IPS DF 4.7 (cell line): ENCODE data around the gene ZNF81.
"Not testable (repeated sequence)": the region's sequence is repeated elsewhere in the genome, so short reads cannot be mapped to it uniquely, and the experiment has no call there.

Experiments used
- DNase-seq: peaks from one replicate; pipeline ENCODE4 v3.0.0-alpha.2; 2013; ENCODE audit warnings: low spot score; ENCODE audit errors: extremely low read depth

ZNF81 gene

DNA sequence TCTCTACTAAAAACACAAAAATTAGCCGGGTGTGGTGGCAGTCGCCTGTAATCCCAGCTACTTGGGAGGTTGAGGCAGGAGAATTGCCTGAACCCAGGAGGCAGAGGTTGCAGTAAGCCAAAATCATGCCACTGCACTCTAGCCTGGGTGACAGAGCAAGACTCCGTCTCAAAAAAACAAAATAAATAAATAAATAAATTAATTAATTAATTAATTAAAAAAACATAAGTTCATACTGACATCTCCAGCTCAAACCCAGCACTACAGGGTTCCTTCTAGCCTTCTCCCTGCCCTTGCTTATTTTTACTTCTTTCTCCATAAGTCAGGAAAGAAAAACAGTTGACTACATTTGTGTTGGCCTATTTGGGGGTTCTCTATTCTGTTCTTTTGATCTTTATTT, 95.3 kb downstream of the ZNF81 start:
- DNase-seq, result not testable (repeated sequence)

GRCh38 chrX:47933946-47934345, 97.2 kb downstream of the ZNF81 start:
- DNase-seq, result no peak

DNA sequence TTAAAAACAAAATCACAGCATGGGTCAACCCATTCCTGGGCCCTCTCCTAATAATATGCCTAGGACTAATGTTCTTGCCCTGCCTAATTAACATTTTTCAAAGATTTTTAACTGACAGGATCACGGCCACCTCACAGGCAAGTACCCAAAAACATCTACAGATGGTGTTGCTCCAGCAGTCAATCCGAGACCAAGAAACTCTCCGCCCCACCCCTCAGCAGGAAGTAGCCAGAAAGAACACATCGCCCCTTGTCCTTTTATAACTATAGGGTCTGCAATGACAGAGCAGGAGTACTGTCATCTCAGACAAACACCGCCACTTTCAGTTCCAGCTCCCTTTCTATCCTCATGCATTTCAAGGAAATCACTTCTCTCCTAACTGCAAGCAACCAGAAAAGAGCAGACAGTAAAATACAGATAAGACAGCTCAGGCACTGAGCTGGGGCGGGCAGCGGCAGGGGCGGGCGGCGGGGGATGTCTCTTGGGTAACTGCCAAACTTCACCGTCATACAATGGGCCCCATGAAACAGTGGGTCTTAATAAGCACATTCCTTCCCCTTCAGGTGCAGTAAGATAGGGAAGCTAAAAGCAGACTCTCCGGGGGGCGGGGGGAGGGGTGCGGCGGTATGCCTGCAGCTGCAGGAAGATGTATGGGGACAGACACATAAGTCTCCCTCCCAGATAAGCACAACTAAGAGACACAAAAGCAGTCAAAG, 99.7 kb downstream of the ZNF81 start:
- DNase-seq, result no peak

DNA sequence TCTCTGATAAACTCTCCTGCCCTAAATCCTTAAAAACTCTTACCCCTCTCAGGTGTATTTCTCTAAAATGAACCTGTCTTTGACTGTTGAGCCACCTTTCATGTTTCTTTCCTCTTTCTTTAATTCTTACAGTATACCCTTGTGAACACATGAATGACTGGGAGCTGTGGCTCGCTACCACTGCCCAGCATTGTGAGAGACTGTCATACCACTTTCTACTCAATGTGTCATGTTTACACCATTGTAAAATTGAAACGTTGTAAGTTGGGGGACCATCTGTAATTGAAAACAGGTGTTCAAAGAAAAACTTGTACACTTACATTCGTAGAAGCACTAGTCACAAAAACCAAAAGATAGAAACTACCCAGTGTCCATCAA, 100.2 kb downstream of the ZNF81 start:
- no peak for DNase-seq

- no peak for DNase-seq
Measured at GRCh38 chrX:47940448-47940847, 103.7 kb downstream of the ZNF81 start.

- DNase-seq, result no peak
Measured at GRCh38 chrX:47941423-47941822, 104.7 kb downstream of the ZNF81 start.

GRCh38 chrX:47955295-47955694, 118.6 kb downstream of the ZNF81 start:
- DNase-seq, result not testable (repeated sequence)

GRCh38 chrX:47956016-47956415, 119.3 kb downstream of the ZNF81 start:
- no peak for DNase-seq

DNA sequence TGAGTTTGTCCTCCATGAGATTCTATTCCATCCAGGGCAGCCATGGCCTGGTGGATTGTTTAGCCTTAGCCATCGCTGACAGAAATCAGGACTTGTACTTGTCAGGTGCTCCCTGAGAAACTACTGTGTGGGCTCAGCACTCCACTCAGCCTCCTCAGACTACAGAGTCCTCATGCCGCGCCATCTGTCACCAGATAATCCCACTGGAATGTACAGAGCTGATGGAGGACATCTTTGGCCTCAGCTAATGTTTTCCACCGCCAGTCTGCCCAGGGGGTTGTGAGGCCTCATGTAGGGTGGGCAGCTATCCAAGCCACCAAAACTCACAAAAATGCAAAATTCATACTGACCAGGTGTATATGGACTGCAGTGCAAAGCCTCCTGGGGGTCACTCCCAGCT, 121.5 kb downstream of the ZNF81 start:
- not testable (repeated sequence) for DNase-seq

DNA sequence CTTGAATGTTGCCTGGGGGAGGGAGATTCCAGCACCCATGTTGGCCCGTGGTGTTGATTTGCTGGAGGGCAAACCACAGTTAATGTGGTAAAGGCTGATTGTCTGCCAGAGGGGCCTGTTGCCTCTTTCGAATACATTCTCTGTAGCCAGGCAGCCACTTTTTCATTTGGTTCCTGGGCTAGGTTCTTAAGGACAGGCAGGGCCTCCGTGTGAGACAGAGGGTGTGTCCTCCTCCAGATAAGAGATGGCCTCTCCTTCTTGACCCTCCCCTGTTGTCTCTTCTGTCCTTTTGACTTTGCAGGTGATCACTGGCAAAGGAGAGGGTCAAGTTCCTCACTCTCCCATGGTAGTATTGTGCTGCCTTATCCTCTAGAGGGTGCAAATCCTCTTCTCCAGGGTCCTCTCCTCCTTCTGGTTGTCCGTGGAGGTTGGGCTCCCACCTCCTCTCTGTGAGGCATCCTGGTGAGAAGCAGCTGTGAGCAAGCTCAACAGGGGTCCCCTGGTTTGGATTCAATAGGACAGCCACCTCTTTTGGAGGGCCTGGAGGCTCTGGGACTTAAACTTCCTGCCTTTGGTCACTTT, 122.2 kb downstream of the ZNF81 start:
- DNase-seq, result no peak

GRCh38 chrX:47960406-47960805, 123.7 kb downstream of the ZNF81 start:
- DNase-seq, result no peak

GRCh38 chrX:47961830-47962229, 125.1 kb downstream of the ZNF81 start:
- DNase-seq, result peak; percentile 11

DNA sequence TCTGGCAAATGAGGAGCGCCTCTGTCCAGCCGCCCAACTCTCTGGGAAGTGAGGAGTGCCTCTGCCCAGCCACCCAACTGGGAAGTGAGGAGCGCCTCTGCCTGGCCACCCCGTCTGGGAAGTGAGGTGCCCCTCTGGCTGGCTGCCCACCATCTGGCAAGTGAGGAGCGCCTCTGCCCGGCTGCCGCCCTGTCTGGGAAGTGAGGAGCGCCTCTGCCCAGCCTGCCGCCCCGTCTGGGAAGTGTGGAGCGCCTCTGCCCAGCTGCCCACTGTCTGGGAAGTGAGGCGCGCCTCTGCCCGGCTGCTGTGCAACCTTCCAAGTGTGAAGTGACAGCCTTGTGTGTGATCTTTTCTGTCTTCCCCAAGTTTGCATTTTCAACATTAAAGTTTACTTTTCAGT, 128.8 kb downstream of the ZNF81 start:
- not testable (repeated sequence) for DNase-seq
